ENCODE data around the gene CTDSPL2.

DNA sequence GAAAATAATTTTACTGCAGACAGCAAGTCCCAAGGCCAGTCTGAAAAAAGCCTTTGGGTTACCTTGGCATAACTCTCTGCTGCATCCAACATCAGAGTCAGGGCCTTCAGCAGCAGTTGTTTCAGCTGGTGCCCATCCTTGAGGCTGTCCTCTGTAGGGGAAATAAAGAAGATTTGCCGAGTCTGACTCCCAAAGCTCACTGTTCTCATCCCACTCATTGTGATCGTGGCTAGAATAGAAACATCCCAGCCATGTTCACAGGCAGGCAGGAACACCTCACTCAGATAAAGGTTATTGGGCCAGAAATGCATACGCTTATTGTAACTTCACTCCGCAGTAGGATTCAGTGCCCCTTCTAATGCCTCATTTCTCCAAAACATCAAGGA is 138.7 kb downstream of the CTDSPL2 start:
- TF ChIP-seq CREB1 (CRISPR knock-in tag; IDR thresholded peaks at IDR 0.05; ENCODE audit: low read depth) = no peak
- TF ChIP-seq, protein P1, sequence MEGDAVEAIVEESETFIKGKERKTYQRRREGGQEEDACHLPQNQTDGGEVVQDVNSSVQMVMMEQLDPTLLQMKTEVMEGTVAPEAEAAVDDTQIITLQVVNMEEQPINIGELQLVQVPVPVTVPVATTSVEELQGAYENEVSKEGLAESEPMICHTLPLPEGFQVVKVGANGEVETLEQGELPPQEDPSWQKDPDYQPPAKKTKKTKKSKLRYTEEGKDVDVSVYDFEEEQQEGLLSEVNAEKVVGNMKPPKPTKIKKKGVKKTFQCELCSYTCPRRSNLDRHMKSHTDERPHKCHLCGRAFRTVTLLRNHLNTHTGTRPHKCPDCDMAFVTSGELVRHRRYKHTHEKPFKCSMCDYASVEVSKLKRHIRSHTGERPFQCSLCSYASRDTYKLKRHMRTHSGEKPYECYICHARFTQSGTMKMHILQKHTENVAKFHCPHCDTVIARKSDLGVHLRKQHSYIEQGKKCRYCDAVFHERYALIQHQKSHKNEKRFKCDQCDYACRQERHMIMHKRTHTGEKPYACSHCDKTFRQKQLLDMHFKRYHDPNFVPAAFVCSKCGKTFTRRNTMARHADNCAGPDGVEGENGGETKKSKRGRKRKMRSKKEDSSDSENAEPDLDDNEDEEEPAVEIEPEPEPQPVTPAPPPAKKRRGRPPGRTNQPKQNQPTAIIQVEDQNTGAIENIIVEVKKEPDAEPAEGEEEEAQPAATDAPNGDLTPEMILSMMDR (conservative IDR thresholded peaks at IDR 0.05; ENCODE audit: low read depth in 2 of 2) = no peak
